ENCODE data around the gene GALNT6. TPM values are rescaled to one million over a fixed set of nuclear protein-coding genes. Genes with fewer than 3 reads are reported as not detected.

Gene GALNT6, protein sequence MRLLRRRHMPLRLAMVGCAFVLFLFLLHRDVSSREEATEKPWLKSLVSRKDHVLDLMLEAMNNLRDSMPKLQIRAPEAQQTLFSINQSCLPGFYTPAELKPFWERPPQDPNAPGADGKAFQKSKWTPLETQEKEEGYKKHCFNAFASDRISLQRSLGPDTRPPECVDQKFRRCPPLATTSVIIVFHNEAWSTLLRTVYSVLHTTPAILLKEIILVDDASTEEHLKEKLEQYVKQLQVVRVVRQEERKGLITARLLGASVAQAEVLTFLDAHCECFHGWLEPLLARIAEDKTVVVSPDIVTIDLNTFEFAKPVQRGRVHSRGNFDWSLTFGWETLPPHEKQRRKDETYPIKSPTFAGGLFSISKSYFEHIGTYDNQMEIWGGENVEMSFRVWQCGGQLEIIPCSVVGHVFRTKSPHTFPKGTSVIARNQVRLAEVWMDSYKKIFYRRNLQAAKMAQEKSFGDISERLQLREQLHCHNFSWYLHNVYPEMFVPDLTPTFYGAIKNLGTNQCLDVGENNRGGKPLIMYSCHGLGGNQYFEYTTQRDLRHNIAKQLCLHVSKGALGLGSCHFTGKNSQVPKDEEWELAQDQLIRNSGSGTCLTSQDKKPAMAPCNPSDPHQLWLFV
- total RNA-seq, result 37.5 and 39.7 TPM in 2 replicates

DNA sequence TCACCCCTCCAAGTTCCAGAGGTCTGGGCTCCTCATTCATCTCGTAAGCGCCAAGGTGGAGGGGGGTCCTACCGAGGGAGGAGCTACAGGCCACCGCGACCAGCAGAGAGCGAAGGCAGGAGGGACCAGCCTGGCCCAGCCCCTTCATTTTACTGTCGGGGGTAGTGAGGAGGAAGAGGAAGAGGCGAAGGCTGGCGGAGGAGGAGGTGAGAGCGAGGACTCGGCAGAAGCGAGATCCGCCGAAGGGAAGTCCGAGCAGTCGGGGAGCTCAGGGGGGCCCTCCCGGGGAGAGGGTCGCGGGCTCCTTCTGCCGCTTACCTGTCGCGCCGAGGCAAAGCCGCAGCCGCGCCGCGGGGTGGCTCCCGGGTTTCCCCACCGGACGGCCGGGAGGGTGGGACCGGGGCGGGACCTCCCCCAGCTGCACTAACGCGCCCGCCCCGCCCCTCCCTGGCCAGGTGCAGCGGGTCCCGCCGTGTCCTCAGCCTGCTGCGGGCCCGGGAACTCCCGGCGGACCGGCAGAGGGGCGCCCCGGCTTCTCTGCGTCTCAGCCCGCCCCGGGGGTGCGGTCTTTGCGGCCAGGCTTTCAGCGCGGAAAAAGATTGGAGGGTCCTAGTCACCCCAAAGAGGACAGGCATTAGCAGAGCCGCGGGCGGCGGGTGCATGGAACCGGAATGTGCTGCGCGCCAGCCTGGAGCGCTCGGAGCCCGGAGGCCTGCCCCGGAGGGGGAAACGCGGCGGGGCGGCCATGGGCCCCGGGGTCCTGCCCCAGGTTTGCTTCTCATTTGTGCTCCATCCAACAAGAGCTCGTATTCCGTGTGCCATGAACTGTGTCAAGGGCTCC lies at the start of gene GALNT6:
TSS of gene GALNT6 (minus strand) at position 124 of the 841 bp plus-strand sequence. CDS start 11,625 bp downstream, outside the sequence.

DNA sequence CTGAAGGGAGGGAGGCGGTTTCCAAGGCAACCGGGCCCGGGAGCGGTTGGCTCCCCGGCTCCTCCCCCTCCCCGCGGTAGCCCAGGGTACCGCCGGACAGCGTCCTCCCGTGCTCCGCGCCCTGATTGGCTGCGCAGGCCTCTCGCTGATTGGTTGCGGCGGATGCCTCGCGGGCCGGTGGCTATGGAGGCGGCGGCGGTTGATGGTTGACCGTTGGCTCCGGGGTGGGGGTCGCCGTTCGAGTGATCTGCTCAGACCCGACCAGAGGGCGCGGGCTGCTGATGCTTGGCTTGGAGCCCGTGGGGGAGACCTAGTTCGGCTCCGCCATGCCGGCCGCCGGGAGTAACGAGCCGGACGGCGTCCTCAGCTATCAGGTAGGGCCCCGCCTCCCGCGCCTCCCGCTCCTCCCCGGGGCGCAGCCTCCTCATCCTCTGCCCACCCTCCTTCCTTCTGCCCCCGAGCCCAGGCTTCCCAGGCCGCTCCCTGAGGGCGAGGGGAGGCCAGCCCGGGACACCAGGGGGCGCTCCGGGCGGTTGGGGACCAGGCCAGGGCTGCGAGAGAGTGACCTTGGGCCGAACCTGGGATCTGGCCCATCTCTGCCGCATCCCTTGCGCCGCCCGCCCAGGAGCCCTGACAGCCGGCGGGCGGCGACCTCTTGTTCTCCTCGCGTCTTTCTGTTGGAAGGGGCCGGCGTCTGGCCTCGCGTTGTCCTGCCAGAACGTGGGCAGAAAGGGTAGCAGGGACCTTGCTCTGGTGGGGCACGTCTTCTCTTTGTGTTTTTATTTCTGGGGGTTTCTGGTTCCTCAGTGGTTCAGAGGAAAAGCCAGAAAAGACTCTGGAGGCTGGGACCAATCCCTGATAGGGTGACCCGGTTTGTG lies 33.7 kb upstream of the GALNT6 start, which contains the start of gene SLC4A8:
TSS of gene SLC4A8 (plus strand) at position 170 of the 878 bp plus-strand sequence. CDS start at position 327, 157 bp downstream.

DNA sequence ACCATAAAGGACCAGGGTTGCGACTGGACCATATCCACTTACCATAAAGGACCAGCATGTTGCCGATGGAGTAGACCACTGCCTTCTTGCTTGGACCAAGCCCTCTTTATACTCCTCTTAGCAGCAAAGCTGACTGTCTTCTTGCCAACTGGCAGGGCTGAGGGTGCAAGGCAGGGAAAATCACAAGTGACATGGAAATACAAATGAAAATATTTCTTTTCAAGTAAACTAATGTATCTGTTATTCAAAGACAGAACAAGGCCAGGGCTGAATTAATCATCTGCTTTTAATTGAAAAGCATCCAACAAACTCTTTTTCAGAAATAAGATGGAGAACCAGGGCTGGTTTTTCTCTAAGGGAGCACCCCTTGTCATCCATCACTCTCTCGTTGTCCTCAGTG lies 44.6 kb downstream of the GALNT6 start, which contains the start of gene CELA1:
TSS of gene CELA1 (minus strand) at position 99 of the 400 bp plus-strand sequence. CDS start at position 58, 41 bp downstream.

DNA sequence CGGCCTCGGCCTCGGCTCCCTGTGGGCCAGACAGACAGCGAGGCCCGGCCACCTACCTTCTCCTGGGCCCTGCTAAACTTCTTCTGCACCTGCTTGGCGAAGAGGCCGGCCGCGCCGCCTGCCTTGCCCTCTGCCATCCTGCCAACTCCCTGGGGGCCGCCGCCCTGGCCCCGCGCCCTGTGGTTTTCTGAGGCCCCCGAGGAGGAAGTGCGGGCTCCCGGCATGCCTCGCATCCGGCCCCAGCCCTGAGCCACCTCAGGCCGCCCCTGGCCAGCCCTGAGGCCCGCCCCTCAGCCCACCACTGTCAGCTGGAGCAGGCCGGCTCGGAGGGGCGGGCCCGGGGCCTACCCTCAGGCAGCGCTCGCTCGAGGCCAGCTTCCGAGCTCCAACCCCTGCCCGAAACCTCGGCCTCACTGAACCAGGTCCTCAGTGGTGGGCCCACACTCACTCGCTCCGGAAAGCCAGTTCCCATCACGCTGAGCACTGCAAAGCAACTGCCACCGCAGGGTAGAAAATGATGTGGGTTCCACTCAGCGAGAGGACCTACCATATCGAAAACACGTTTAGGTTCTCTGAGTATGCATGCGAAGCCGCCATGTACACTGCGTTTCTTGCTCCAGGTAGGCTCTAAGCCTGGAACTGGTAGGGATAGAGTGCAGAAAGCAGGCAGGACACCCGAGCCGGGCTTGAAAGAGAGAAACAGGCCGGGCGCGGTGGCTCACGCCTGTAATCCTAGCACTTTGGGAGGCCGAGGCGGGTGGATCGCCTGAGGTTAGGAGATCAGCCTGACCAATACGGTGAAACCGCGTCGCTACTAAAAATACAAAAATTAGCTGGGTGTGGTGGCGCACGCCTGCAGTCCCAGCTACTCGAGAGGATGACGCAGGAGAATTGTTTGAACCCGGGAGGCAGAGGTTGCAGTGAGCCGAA lies 67.0 kb downstream of the GALNT6 start, which contains the start of gene BIN2:
TSS of gene BIN2 (minus strand) at position 209 of the 930 bp plus-strand sequence. CDS start at position 137, 72 bp downstream.

Other genes starting within 250 kb of the GALNT6 start
- gene TFCP2, start 218.3 kb downstream of the GALNT6 start, total RNA-seq, result 7.5 and 7.8 TPM in 2 replicates
- gene POU6F1, start 173.3 kb downstream of the GALNT6 start, total RNA-seq, result 3.0 and 11.0 TPM in 2 replicates
- gene DAZAP2, start 152.6 kb downstream of the GALNT6 start, total RNA-seq, result 206 and 231 TPM in 2 replicates
- gene SMAGP, start 121.0 kb downstream of the GALNT6 start, total RNA-seq, result 22.5 and 31.9 TPM in 2 replicates
- gene BIN2, start 67.2 kb downstream of the GALNT6 start, total RNA-seq, result not detected in 2 replicates
- not detected in 2 replicates for gene CELA1, start 44.7 kb downstream of the GALNT6 start, total RNA-seq
- 2.0 and 8.3 TPM in 2 replicates for gene SLC4A8, start 33.4 kb upstream of the GALNT6 start, total RNA-seq
- gene SCN8A, start 199.8 kb upstream of the GALNT6 start, total RNA-seq, result 4.0 and 7.4 TPM in 2 replicates